NCI-H2171 treated with DMSO at 0.1 percent for 48 hours (cell line): Measurements from ENCODE around the gene DVL2.
A peak's percentile ranks its signal among the peaks of the same experiment; 100 is the strongest.

ENCODE experiments used
- DNase-seq: peaks from one replicate; lab custom pipeline; 2025; lab: John Stamatoyannopoulos, UW

The DVL2 gene

DNA sequence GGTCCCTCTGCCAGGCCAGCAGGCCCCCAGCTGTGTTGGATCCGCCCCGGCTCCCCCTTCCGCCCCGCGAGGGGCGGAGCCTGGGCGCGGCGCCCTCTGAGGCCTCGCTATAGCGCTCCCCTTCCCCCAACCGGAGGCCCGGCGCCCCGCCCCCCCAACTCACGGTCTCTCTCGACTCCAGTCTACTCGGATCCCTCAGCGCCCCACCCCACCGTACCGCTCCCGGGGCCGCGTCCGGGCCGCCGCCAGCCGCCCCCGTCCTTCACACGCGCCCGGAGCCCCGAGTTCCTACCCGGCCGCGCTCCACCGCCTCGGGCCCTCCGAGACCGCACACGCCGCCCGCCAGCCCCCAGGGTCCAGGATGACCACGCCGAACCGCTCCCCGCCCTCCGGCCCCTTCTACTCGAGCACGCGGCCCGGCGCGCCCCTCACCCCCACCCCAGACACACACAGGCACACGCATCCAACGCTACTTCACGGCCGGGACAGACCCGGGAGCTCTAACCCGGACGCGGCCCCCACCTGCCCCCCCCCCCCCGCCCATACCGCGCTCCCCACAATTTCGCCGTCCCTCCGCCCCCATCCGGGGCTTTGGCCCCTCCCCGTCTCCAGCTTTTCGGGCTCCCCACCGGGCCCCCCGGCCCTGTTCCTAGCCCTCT, 3.6 kb upstream of the DVL2 start:
- peak; percentile 40 for DNase-seq

GRCh38 chr17:7237266-7237760, 3.0 kb upstream of the DVL2 start:
- DNase-seq: no peak

DNA sequence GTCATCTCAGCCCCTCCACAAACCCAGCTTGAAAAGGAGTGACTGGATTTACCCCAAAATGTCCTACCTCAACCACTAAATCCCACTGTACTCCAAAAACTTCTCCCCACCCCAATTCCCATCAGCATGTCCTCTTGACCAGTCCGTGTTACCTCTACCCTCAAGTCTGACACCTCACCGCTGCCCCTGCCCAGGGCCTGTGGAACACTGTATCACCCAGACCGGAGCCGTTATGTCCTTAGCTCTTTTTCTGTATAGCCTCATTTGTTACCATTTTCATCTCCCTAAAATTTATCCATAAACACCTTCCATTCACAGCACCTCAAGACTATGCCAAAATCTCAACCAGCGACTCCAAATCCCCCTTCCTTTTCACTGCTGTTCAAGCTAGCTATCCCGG, 2.5 kb upstream of the DVL2 start:
- DNase-seq: no peak

- no peak for DNase-seq
Measured at GRCh38 chr17:7235693-7236665, 1.7 kb upstream of the DVL2 start.

GRCh38 chr17:7233701-7234082, 625 bp downstream of the DVL2 start:
- DNase-seq: no peak

GRCh38 chr17:7232114-7232513, 2.2 kb downstream of the DVL2 start:
- no peak for DNase-seq

DNA sequence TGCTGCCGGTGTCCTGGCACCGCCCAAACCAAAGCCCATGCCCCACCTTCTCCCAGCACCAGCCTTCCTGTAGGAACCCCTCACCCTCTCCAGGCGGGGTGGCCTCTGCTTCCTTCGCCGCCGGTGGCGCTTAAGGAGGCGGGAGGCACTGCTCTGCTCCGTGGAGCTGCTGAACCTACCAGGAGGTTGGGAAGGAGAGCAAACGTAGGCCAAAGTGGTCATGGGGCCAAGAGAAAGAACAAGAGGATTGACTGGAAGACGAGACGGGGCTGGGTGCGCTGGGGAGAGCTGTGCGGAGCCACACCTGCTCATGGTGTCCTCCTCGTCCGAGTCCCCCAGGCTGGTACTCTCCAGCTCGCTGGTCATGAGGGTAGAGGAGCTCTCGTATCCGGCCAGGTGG, 4.8 kb downstream of the DVL2 start:
- no peak for DNase-seq

DNA sequence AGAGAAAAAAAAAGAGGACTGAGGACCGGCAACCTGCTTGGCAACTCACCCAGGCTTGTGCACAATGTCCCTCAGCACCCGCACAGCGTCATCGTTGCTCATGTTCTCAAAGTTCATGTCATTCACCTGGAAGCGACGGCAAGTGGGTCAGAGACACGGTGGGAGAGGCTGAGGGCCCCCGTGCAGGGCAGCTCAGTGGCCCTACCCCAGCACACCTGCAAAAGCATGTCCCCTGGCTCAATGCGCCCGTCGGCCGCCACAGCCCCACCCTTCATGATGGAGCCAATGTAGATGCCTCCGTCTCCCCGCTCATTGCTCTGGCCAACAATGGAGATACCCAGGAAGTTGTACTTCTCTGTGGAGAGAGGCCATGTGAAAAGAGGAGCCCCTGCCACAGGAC, 5.4 kb downstream of the DVL2 start:
- no peak for DNase-seq

DNA sequence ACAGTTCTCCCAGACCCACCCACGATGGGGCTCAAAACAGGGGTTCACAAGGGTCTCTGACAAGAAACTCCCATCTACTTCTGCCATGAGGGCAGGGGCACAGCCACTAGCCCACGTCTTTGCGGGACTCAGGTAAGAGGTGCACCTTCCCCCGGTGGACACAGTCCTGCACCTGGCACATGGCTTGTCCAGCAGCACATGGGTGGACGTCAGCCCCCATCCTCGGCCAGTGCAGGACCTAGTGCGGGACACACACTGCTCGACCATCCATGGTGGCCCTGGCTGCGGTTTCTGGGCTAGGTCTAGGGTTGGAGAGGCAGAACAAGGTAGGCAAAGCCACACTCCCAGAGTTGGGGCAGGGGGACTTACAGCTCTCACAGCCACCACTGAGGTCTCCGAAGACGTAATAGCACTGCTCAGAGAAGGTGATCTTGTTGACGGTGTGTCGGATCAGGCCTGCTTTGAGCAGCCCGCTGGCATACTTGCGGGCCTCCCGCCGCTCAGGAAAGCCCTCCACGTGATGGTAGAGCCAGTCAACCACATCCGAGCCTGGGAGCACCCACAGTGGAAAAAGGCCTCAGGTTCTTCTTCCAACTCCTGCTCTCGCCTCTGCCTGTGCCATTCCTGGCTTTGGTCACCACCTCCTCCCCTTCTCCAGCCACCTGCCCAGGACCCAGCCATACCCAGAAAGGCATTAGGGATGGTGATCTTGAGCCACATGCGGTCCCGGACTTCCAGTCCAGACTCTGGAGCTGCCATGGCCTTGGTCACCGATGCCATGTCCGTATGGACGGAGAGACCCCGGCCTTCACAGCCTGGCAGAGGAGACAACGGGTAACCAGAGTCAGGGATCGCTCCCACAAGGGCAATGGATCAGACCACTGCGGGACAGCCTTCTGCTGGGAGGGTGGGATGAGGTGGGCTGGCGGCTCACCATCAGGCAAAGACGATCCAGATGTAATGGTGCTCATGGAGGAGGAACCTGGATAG, 7.3 kb downstream of the DVL2 start:
- no peak for DNase-seq

- no peak for DNase-seq
Measured at GRCh38 chr17:7225711-7226331, 8.5 kb downstream of the DVL2 start.

- DNase-seq: no peak
Measured at GRCh38 chr17:7224661-7225111, 9.6 kb downstream of the DVL2 start.

GRCh38 chr17:7224110-7224509, 10.2 kb downstream of the DVL2 start:
- no peak for DNase-seq

GRCh38 chr17:7223375-7223774, 10.9 kb downstream of the DVL2 start:
- DNase-seq: no peak

- no peak for DNase-seq
Measured at GRCh38 chr17:7222972-7223292, 11.4 kb downstream of the DVL2 start.

DNA sequence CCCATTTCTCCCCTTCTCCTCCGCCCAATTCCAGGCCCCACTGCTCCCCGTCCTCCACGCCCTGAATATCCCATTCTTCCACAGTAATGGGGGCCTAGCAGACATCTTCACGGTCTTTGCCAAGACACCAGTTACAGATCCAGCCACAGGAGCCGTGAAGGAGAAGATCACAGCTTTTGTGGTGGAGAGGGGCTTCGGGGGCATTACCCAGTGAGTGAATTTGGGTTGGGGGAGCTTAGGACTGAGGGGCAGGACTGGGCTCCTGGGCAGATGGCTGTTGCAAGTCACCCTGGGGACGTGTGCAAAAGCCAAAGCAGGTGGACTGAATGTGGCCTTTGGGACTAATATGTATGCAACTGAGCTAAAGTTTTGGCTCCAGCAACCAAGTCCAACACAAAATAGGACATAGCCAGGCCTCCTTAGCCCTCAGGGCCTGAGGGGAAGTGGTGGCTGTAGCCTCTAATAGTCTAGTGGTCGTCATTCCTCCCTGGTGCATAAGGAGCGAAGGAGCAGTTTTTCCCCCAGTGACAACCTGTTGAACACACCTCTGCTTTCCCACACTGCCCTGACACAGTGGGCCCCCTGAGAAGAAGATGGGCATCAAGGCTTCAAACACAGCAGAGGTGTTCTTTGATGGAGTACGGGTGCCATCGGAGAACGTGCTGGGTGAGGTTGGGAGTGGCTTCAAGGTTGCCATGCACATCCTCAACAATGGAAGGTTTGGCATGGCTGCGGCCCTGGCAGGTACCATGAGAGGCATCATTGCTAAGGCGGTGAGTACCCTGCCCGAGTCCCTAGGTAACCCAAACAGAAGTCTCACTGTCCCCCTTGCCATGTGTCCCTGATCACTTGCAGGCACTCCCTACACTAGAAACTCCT, 12.0 kb downstream of the DVL2 start:
- no peak for DNase-seq

- no peak for DNase-seq
Measured at GRCh38 chr17:7221278-7222092, 12.8 kb downstream of the DVL2 start.

GRCh38 chr17:7220593-7221277, 13.6 kb downstream of the DVL2 start:
- peak; percentile 25 for DNase-seq

DNA sequence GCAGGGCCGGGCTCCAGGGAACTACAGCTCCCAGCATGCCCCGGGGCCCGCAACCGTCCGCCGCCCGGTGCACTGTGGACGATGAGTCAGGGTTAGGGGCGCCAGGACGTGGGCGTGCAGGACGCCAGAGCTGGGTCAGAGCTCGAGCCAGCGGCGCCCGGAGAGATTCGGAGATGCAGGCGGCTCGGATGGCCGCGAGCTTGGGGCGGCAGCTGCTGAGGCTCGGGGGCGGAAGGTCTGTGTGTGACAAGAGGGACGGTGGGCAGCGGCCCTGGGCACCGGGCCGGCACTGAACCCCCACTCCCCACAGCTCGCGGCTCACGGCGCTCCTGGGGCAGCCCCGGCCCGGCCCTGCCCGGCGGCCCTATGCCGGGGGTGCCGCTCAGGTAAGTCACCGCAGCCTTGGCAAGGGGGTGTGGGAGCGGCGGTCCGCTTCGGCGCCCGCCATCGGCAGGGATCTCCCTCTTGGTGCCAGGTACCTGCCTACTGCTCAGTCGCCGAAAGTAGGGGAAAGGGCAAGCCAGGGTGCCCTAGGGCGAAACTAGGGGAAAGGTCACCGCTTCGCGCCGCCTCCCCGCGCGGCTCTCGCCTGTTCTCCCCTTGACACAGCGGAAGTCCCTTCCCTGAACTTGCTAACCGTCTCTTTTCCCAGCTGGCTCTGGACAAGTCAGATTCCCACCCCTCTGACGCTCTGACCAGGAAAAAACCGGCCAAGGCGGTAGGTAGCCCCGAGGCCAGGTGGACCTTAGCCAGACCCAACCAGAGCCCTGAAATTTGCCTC, 14.3 kb downstream of the DVL2 start, which contains the start of the genes ACADVL and DLG4:
Gene ACADVL, plus strand, starts transcription at position 127 of the 781 bp plus-strand sequence. Its CDS starts 47 bp downstream, at position 174.
Gene DLG4, minus strand, starts transcription at position 25 of the 781 bp plus-strand sequence.
- peak; percentile 72 for DNase-seq
